GM12874 (cell line): ENCODE measurements around the gene ARHGAP40.

Source experiments
- CTCF ChIP-seq: IDR thresholded peaks from 2 replicates; pipeline ENCODE4 v1.5.1; 2011; ENCODE audit warnings: low read depth, mild to moderate bottlenecking, control low read depth, low read length, moderate library complexity; ENCODE audit not compliant: insufficient read depth

The ARHGAP40 gene

GRCh38 chr20:38581830-38582358 is 19.7 kb upstream of the ARHGAP40 start:
- TF ChIP-seq CTCF, result no peak

GRCh38 chr20:38583306-38583705 is 18.3 kb upstream of the ARHGAP40 start:
- TF ChIP-seq CTCF, result no peak

- TF ChIP-seq CTCF, result no peak
Measured at GRCh38 chr20:38584099-38584763, 17.4 kb upstream of the ARHGAP40 start.

- no peak for TF ChIP-seq CTCF
Measured at GRCh38 chr20:38585404-38586180, 16.0 kb upstream of the ARHGAP40 start.

- no peak for TF ChIP-seq CTCF
Measured at GRCh38 chr20:38586181-38586525, 15.5 kb upstream of the ARHGAP40 start.

- TF ChIP-seq CTCF, result no peak
Measured at GRCh38 chr20:38588303-38588702, 13.3 kb upstream of the ARHGAP40 start.

GRCh38 chr20:38589351-38589750 is 12.3 kb upstream of the ARHGAP40 start:
- TF ChIP-seq CTCF, result no peak
